Lower leg skin (tissue), 3 donors: Measurements from ENCODE around the gene SP7.

Experiments
- CTCF ChIP-seq, 3 donors: fragments of 450-650 bp; IDR thresholded peaks; one replicate each; pipeline ENCODE4 v1.5.1; 2016; ENCODE audit warnings: antibody characterized with exemption in 3 of 3, mild to moderate bottlenecking in 3 of 3, moderate library complexity in 2 of 3
- POLR2A ChIP-seq, 2 donors: fragments of 450-650 bp; IDR thresholded peaks; one replicate each; pipeline ENCODE4 v1.6.1; 2016 to 2017; ENCODE audit warnings: antibody characterized with exemption in 2 of 2, mild to moderate bottlenecking in 1 of 2, moderate library complexity in 1 of 2

GRCh38 chr12:53376747-53377146 is 40.6 kb upstream of the SP7 start:
- TF ChIP-seq POLR2A (IDR thresholded peaks at IDR 0.05) (no peak), CTCF (IDR thresholded peaks at IDR 0.05) (no peak)
